Measurements from ENCODE around the gene DDX49. TPM values are rescaled to one million over a fixed set of nuclear protein-coding genes. Genes with fewer than 3 reads are reported as not detected.
"Not testable (repeated sequence)": the region's sequence is repeated elsewhere in the genome, so short reads cannot be mapped to it uniquely, and the experiment has no call there.

Gene DDX49
- total RNA-seq, 1 donor from 2014 or later = 42.1 TPM

- peak; percentile 73 for DNase-seq
Measured at GRCh38 chr19:18895824-18896341, 23.6 kb upstream of the DDX49 start, which contains the start of gene CERS1. Gene CERS1 (minus strand): TSS chr19:18896158. CDS start chr19:18896072, 86 bp downstream.

GRCh38 chr19:18896421-18896841 lies 23.1 kb upstream of the DDX49 start:
- peak; percentile 17 for DNase-seq

- DNase-seq = no peak
Measured at GRCh38 chr19:18897094-18898029, 22.2 kb upstream of the DDX49 start.

- DNase-seq = peak; percentile 56
Measured at GRCh38 chr19:18898081-18898606, 21.4 kb upstream of the DDX49 start.

- DNase-seq = no peak
Measured at GRCh38 chr19:18898607-18899408, 20.7 kb upstream of the DDX49 start.

- no peak for DNase-seq
Measured at GRCh38 chr19:18899624-18900560, 19.6 kb upstream of the DDX49 start.

- DNase-seq = no peak
Measured at GRCh38 chr19:18900700-18901481, 18.6 kb upstream of the DDX49 start.

- no peak for DNase-seq
Measured at GRCh38 chr19:18901491-18901890, 18.0 kb upstream of the DDX49 start.

- not testable (repeated sequence) for DNase-seq
Measured at GRCh38 chr19:18902519-18902918, 17.0 kb upstream of the DDX49 start.

- no peak for DNase-seq
Measured at GRCh38 chr19:18903156-18904037, 16.1 kb upstream of the DDX49 start.

GRCh38 chr19:18904334-18905057 lies 15.0 kb upstream of the DDX49 start:
- DNase-seq = no peak

- no peak for DNase-seq
Measured at GRCh38 chr19:18905058-18905456, 14.5 kb upstream of the DDX49 start.

- no peak for DNase-seq
Measured at GRCh38 chr19:18905513-18906236, 13.8 kb upstream of the DDX49 start.

GRCh38 chr19:18906605-18907519 lies 12.7 kb upstream of the DDX49 start:
- no peak for DNase-seq

- DNase-seq = no peak
Measured at GRCh38 chr19:18908917-18909619, 10.4 kb upstream of the DDX49 start.

- no peak for DNase-seq
Measured at GRCh38 chr19:18910010-18910409, 9.5 kb upstream of the DDX49 start.

Data from tongue (tissue), 2 donors.